HG02884 (cell line): ENCODE measurements around the gene FYB2.
A peak's percentile ranks its signal among the peaks of the same experiment; 100 is the strongest.
"Not testable (repeated sequence)": the region's sequence is repeated elsewhere in the genome, so short reads cannot be mapped to it uniquely, and the experiment has no call there.

Experiments
- ATAC-seq: cut with Tn5 transposase; IDR thresholded peaks from one replicate; pipeline ENCODE4 v1.9.1; 2021; ENCODE audit warnings: mild to moderate bottlenecking, moderate library complexity; ENCODE audit not compliant: unreplicated experiment

The FYB2 gene

GRCh38 chr1:56797065-56797685 lies 22.0 kb downstream of the FYB2 start:
- no peak for ATAC-seq

- no peak for ATAC-seq
Measured at GRCh38 chr1:56795870-56796269, 23.3 kb downstream of the FYB2 start.

GRCh38 chr1:56790036-56790435 lies 29.2 kb downstream of the FYB2 start:
- ATAC-seq = no peak

GRCh38 chr1:56788588-56788987 lies 30.6 kb downstream of the FYB2 start:
- ATAC-seq = no peak

DNA sequence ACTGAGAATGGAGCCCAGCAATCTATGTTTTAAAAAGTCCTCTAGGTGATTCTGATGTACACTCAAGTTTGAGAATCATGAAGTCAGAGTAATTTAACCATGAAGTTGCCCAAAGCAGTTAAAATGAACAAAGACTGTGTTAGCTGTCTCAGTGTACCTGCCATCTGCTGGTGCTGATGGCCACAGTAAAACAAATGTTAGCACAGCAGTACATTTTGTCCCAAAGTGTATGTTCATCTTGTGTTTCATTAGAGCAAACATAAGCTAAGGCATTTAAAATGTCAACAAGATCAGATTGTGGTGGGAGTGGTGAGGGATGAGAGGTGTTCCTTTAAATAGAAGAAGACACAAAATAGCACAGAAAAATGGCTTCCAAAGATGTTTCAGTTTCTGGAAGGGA lies 31.1 kb downstream of the FYB2 start:
- ATAC-seq = no peak

- no peak for ATAC-seq
Measured at GRCh38 chr1:56787330-56787729, 31.9 kb downstream of the FYB2 start.

- ATAC-seq = no peak
Measured at GRCh38 chr1:56782773-56783172, 36.4 kb downstream of the FYB2 start.

DNA sequence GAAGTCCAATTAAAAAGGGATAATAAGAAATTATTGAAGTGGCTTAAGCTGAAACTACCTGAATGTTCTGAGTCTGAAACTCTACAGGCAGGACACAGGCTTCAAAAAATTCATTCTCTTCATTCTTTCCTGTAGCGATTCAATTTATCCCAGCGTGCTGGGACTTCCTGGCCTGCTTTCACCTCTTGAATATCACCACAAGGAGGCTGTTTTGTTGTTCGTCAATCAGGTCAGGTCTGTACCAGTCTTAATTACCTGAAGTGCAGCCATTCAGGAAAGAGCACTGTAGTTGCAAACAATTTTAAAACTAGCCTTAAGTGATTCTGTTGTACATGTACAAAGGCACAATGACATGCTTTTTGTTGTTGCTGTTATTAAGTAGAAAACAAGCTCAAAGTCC lies 38.4 kb downstream of the FYB2 start:
- ATAC-seq = no peak

GRCh38 chr1:56780128-56780750 lies 39.0 kb downstream of the FYB2 start:
- no peak for ATAC-seq

DNA sequence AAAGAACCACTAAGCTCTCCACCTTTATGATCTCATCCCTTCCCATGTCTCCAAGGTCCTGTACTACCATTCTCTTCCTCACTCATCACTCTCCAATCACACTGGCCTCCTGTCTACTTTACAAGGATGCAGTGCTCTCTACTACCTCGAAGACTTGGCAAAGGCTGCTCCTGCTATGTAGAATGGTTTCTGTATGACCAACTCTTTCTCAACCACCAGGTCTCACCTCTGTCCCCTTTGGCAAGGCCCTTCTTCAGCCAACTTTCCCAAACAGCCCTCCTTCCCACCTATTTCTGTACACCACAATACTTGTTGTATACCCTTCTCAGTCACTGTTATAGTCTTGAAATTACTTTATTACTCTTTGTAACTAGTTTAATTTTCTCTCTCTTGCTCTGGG lies 41.2 kb downstream of the FYB2 start:
- ATAC-seq = no peak

GRCh38 chr1:56774732-56775131 lies 44.5 kb downstream of the FYB2 start:
- ATAC-seq = not testable (repeated sequence)

GRCh38 chr1:56774067-56774609 lies 45.1 kb downstream of the FYB2 start:
- peak; percentile 81 for ATAC-seq

GRCh38 chr1:56773341-56774066 lies 45.7 kb downstream of the FYB2 start:
- ATAC-seq = no peak

DNA sequence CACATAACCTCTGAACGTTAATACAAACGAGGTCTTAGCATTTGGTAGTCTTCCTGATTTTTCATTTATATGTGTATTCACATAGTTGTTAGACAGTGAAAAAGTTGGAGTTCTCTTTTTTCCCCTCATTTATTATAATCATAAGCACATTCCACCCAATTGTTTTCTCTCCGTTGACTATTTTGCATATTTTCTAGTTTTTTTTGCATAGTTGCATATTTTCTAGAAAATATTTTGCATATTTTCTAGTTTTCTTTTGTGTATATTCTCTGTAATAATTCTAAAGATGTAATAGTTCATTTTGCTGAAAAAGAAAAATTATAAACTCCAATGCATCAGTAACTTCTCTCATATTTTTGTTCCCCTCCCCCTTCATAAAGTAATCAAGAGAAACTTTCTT lies 47.5 kb downstream of the FYB2 start:
- ATAC-seq = no peak

- no peak for ATAC-seq
Measured at GRCh38 chr1:56758794-56759193, 60.4 kb downstream of the FYB2 start.

DNA sequence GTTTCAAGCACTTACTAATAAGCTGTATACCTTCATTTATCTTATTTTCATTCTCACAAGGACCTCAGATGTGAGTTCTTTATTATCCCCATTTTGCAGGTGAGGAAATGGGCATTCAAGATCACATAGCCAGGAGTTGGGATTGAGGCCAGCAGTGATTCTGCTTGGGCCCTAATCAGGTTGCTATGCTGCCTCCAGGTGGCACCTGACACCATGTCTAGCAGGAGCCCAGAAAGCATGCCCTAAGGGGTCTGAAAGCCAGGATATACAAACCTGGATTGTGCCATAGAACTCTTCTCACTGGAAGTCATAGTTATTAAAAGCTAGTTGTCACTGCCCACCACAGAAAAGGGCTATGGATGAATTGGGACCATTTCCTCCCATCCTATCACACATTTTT lies 61.1 kb downstream of the FYB2 start:
- ATAC-seq = no peak

- ATAC-seq = no peak
Measured at GRCh38 chr1:56755911-56756310, 63.3 kb downstream of the FYB2 start.

- ATAC-seq = no peak
Measured at GRCh38 chr1:56754708-56755479, 64.3 kb downstream of the FYB2 start.

DNA sequence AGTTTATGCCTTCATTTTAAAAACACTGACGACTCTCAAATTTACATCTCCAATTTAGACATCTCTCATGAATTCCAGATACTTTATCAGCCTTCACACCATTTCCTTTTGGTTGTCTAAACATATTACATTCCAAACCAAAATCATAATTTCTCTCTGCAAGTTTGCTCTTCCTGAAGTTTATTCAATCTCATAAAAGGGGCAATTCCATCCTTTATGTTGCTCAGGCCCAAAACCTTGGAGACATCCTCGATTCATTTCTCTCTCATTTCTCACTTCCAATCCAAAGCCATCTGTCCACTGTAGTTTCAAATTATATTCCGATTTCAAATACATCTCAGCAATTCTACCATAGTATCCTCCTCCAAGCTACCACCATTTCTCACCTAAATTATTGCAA lies 74.0 kb downstream of the FYB2 start:
- ATAC-seq = no peak

GRCh38 chr1:56728964-56729363 lies 90.2 kb downstream of the FYB2 start:
- no peak for ATAC-seq

DNA sequence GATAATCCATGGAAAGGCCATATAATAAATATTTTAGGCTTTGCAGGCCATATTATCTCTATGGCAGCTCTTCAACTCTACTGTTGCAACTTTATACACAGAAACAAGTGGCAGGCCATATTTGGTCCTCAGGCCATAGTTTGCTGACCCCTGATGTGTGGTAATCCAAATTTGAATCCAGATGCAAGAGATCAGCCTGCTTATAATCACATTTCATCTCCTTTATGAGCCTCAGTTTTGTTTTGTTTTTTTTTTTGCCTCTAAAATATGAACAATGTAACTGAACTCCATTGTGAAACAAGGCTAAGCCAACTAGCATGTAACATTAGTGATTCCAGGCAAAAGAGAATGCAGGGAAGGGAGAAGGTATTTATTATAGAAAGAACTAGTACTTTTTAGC lies 92.5 kb downstream of the FYB2 start:
- ATAC-seq = no peak
